ENCODE measurements around the gene OR13J1.

- TF ChIP-seq TAF1 (IDR thresholded peaks at IDR 0.05; ENCODE audit: low read depth, low read length) = no peak
- no peak for TF ChIP-seq POLR2AphosphoS5 (IDR thresholded peaks at IDR 0.05; ENCODE audit: low read depth, low read length)
- TF ChIP-seq POLR2A (IDR thresholded peaks at IDR 0.05; ENCODE audit: low read depth, low read length) = no peak
- TF ChIP-seq SPI1 (IDR thresholded peaks at IDR 0.05; ENCODE audit: low read depth, low read length) = no peak
- TF ChIP-seq POU2F2 (IDR thresholded peaks at IDR 0.05; ENCODE audit: low read depth, low read length) = no peak
- no peak for TF ChIP-seq PAX5 (IDR thresholded peaks at IDR 0.05; ENCODE audit: insufficient read depth, low read length, severe bottlenecking)
Observed at GRCh38 chr9:35827486-35827885, 42.7 kb downstream of the OR13J1 start.
